Head of caudate nucleus (tissue), 42 donors: ENCODE results near the gene CSN2.
"Not testable (repeated sequence)": the region's sequence is repeated elsewhere in the genome, so short reads cannot be mapped to it uniquely, and the experiment has no call there.

Source experiments
- DNase-seq, 42 donors: peaks; one replicate each; pipeline versions ENCODE4 v3.0.0 to v3.0.0-alpha.2; 2020 to 2021; ENCODE audit warnings: mixed read lengths in 7 of 42
- intact Hi-C: fragments of 100-400 bp; cut with DNase I; formaldehyde crosslinking; loops from one replicate; pipeline ENCODE4 v1.15.0; 2022

The CSN2 gene, protein sequence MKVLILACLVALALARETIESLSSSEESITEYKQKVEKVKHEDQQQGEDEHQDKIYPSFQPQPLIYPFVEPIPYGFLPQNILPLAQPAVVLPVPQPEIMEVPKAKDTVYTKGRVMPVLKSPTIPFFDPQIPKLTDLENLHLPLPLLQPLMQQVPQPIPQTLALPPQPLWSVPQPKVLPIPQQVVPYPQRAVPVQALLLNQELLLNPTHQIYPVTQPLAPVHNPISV

DNA sequence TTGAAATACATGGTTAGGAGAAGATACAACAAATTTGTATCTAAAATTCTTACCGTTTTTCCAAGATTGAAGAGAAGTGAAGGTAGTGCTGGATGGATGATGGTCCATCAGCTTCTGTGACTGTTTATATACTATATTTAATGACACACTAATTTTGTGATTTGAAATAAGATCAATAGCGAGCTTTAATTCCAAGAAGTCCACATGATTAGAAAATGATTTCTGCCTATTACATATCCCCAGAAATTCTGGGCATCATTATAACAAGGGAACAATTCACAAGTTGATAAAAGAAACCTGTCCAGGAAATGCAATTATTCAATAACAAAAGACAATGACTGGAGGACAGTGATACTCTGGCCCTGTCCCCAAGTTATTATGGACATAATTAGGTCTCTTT lies at the start of gene CSN2:
Gene CSN2, minus strand, starts transcription at position 101 of the 400 bp plus-strand sequence. CDS start 4,733 bp downstream, outside the sequence.
- intact Hi-C loops: no loop called here
- DNase-seq: no peak

- intact Hi-C loops: no loop called here
- DNase-seq: no peak
Measured at GRCh38 chr4:70008771-70009170, 43.2 kb upstream of the CSN2 start.

- intact Hi-C loops: no loop called here
- DNase-seq: no peak
Measured at GRCh38 chr4:70002507-70002906, 37.0 kb upstream of the CSN2 start.

- intact Hi-C loops: no loop called here
- no peak for DNase-seq
Measured at GRCh38 chr4:70000711-70001110, 35.2 kb upstream of the CSN2 start.

DNA sequence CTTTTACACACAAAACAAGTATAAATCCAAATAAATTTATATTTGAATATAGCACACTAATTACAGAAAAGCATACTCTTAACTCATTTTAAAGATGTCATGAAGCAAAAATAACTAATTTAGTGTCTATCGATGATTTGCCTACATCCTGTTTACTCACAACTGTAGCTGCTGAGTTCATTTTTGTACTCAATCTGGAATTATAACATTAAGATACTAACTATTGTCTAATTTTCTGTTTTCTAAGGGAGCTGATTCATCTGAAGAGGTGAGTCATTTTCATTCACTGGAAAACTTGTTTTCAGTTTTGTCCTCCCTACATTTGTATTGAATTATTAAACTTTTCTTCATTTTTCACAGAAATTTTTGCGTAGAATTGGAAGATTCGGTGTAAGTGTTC lies 33.9 kb upstream of the CSN2 start:
- DNase-seq: no peak

DNA sequence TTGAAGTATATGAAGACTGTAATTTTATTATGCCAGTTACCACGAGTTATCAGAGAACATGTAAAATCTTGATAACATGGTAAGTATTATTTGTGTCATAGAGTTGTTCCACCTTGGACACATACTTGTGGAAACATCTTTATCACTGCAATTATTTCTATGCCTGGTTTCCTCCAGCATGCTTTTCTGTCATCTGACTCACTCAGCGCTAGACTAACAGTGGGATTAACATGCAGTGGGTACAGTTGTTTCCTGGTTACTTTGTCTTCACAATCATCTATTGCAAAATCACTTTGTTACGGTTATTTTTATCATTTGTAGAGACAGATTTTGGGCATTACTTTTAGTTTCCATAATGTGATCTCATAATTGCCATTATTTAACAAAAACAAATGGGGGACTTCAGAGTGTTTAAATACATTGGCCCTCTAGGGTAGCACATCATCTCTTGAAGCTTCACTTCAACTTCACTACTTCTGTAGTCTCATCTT lies 30.0 kb upstream of the CSN2 start, which contains the start of gene STATH:
Gene STATH, plus strand, starts transcription at position 441 of the 491 bp plus-strand sequence. CDS start 2,472 bp downstream, outside the sequence.
- intact Hi-C loops: no loop called here
- no peak for DNase-seq

More for the DNA sequence above, 33.9 kb upstream of the CSN2 start:
- intact Hi-C loops: no loop called here

DNA sequence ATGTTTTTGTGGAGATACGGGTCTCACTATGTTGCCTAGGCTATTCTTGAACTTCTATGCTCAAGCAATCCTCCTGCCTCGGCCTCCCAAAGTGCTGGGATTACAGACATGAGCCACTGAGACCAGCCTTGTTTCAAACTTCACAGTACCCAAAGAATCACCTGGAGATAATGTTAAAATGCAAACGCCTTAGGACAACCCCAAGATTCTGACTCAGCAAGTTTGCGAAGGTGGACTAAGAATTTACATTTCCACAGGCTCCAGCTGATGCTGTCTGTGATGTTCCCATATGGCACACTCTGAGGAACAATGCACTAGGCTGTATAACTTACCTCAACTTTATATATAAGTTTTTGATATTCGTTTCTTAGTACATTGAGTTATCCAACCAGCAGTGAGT lies 29.3 kb upstream of the CSN2 start:
- no peak for DNase-seq
- intact Hi-C loops: no loop called here

GRCh38 chr4:69991016-69991415 lies 25.5 kb upstream of the CSN2 start:
- no peak for DNase-seq
- intact Hi-C loops: no loop called here

DNA sequence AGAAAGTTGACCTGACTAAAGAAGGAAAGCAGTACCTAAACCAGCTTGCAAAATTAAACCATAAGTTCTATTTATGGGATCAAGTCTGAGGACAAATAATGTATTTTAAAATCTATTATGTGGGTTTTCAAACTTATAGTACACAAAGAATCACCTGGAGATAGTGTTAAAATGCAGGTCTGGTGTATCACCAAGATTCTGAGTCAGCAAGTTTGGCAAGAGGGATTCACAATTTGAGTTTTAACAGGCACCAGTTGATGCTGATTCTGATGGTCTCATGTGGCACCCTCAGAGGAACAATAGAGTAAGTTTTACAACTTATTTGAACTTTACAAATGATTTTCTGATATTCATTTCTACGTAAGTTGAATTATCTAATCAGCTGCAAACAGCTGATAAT lies 21.1 kb upstream of the CSN2 start:
- DNase-seq: no peak
- intact Hi-C loops: no loop called here

- intact Hi-C loops: no loop called here
- DNase-seq: peak in 8 of 42 donors; percentile 0 to 38 (median 10)
Measured at GRCh38 chr4:69984030-69984443, 18.5 kb upstream of the CSN2 start.

DNA sequence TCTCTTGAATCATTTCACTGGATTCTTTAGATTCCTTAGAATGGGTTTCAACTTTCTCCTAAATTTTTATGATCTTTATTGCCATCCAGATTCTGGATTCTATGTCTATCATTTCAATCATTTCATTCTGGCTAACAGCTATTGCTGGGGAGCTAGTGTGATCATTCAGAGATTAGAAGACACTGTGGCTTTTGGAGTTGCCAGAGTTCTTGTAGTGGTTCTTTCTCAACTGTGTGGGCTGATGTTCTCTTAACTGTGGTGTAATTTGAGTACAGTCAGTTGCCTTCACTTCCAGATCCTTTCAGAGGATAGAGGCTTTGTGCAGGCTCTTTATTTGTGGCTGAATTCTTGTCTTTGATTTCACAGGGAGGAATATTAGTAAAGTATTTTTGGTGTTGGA lies 12.1 kb upstream of the CSN2 start:
- no peak for DNase-seq

DNA sequence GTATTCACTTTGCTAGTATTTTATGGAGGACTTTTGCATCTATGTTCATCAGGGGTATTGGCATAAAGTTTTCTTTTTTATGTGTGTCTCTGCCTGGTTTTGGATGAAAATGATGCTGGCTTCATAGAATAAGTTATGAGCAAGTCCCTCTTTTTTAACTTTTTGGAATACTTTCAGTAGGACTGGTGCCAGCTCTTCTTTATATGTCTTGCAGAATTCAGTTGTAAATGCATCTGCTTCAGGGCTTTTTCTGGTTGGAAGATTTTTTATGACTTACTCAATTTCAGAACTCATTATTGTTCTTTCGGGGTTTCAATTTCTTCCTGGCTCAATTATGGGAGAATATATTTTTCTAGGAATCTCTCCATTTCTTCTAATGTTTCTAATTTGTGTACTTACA lies 9.1 kb upstream of the CSN2 start:
- no peak for DNase-seq
- intact Hi-C loops: no loop called here

More for the DNA sequence above, 12.1 kb upstream of the CSN2 start:
- intact Hi-C loops: no loop called here

DNA sequence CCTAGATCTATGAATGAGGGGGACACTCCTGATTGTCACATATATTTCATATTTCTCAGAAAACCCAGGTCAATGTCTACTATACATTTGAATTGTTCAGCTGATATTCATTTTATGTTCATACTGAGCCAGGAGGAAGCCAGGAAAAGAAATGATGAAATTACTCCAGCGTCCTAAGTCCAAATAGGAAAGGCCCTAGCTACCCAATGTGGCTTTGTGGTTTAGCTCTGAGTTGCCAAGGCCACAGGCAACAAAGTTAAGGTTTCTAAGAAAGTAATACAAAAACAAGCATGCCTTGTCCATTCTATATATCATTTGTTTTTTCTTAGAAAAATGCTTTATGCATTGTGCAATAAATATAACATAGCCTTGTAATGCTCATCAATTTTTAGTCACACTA lies 4.5 kb upstream of the CSN2 start:
- intact Hi-C loops: no loop called here
- no peak for DNase-seq

GRCh38 chr4:69957209-69957608 lies 8.3 kb downstream of the CSN2 start:
- intact Hi-C loops: no loop called here
- DNase-seq: no peak

GRCh38 chr4:69951602-69952001 lies 13.9 kb downstream of the CSN2 start:
- no peak for DNase-seq
- intact Hi-C loops: no loop called here

- intact Hi-C loops: no loop called here
- DNase-seq: no peak
Measured at GRCh38 chr4:69936566-69936965, 29.0 kb downstream of the CSN2 start.

- intact Hi-C loops: no loop called here
- no peak for DNase-seq
Measured at GRCh38 chr4:69934150-69934549, 31.4 kb downstream of the CSN2 start.

DNA sequence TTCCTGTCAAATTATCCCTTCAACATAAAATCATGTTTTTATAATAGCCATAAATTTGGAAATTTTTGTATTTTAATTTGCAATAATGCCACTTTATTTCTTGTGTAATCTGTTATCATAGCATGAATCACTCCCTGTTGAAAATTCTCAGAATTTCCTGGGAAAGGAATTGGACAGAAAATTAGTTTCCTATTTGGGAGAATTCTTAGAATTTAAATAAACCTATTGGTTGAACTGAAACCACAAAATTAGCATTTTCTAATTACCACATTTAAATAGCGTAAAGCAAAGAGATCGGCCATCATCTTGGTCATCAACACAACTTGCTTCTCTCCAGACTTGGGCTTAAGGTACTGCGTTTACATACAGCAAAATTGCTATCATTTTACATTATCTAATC lies 34.8 kb downstream of the CSN2 start, which contains the start of gene CSN1S1:
Gene CSN1S1, plus strand, starts transcription at position 301 of the 400 bp plus-strand sequence. CDS start 1,488 bp downstream, outside the sequence.
- no peak for DNase-seq
- intact Hi-C loops: no loop called here

DNA sequence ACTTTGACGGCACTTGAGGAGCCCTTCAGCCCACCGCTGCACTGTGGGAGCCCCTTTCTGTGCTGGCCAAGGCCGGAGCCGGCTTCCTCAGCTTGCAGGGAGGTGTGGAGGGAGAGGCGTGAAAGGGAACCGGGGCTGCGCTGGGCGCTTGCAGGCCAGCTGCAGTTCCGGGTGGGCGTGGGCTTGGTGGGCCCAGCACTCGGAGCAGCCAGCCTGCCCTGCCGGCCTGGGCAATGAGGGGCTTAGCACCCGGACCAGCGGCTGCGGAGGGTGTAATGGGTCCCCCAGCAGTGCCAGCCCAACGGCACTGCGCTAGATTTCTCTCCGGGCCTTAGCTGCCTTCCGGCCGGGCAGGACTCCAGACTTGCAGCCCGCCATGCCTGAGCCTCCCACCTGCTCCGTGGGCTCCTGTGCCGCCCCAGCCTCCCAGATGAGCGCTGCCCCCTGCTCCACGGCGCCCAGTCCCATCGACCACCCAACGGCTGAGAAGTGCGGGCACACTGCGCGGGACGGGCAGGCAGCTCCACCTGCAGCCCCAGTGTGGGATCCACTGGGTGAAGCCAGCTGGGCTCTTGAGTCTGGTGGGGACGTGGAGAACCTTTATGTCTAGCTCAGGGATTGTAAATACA lies 41.6 kb downstream of the CSN2 start:
- DNase-seq, intact Hi-C loops: not testable (repeated sequence)

DNA sequence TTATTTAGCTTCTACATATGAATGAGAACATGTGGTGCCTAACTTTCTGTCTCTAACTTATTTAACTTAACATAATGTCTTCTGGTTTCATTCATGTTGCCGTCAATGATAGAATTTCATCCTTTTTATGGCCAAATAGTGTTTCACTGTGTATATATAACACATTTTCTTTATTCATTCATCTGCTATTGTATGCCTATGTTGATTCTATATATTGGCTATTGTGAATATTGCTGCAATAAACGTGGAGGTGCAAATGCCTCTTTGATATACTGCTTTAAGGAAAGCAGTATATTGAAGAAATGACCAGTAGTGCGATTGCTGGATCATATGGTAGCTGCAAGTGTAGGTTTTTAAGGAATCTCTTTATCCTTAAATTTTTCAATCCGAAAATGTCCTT lies 44.7 kb downstream of the CSN2 start:
- intact Hi-C loops: no loop called here
- DNase-seq: no peak
